ENCODE measurements around the gene ESYT2. TPM values are rescaled to one million over a fixed set of nuclear protein-coding genes. Genes with fewer than 3 reads are reported as not detected.

The ESYT2 gene
- total and polyA plus RNA-seq, 9 of the 15 experiments (the other 6 are each of a cell fraction or from before 2014, with no cell fraction given): 5.8 to 86.9 (median 64.7) TPM

GRCh38 chr7:158704524-158705233, 124.6 kb downstream of the ESYT2 start, which contains the start of gene NCAPG2 (continued):
- TF ChIP-seq ZBTB43 (CRISPR knock-in tag; IDR thresholded peaks at IDR 0.05) (peak; percentile 67; the same call in 1 of the 2 replicates), ZNF76 (CRISPR knock-in tag; IDR thresholded peaks at IDR 0.05; ENCODE audit: borderline replicate concordance) (no peak), MCM5 (IDR thresholded peaks at IDR 0.05; ENCODE audit: low read depth) (no peak), TCF7 (IDR thresholded peaks at IDR 0.05; ENCODE audit: borderline replicate concordance) (no peak; the same call in 1 of the 2 replicates), SOX6 (IDR thresholded peaks at IDR 0.05) (peak; percentile 82), FOS (IDR thresholded peaks at IDR 0.05; ENCODE audit: extremely low read depth, insufficient read length) (no peak), TBP (optimal IDR thresholded peaks at IDR 0.05; ENCODE audit: low read depth, low read length) (peak; percentile 76), ARID4B (CRISPR knock-in tag; IDR thresholded peaks at IDR 0.05) (peak; percentile 77; the same call in 1 of the 2 replicates), NCOA2 (IDR thresholded peaks at IDR 0.05; ENCODE audit: partially characterized antibody in 2 of 2) (no peak), MXD1 (CRISPR knock-in tag; IDR thresholded peaks at IDR 0.05; ENCODE audit: borderline replicate concordance, poor library complexity, severe bottlenecking) (peak; percentile 10), ZNF780A (CRISPR knock-in tag; IDR thresholded peaks at IDR 0.05) (no peak), KHSRP (IDR thresholded peaks at IDR 0.05) (no peak), SP2 (IDR thresholded peaks at IDR 0.05; ENCODE audit: extremely low read depth, low read depth, low read length, poor library complexity, severe bottlenecking) (no peak), ZNF263 (CRISPR knock-in tag; IDR thresholded peaks at IDR 0.05; ENCODE audit: borderline replicate concordance) (peak; percentile 74; the same call in 1 of the 2 replicates), C11orf30 (IDR thresholded peaks at IDR 0.05; ENCODE audit: low read depth) (peak; percentile 62; the same call in 1 of the 2 replicates), E2F1 (CRISPR knock-in tag; IDR thresholded peaks at IDR 0.05) (peak; percentile 100), HMBOX1 (IDR thresholded peaks at IDR 0.05) (peak; percentile 37; the same call in 1 of the 2 replicates), ARNT (IDR thresholded peaks at IDR 0.05) (no peak), ZNF511 (CRISPR knock-in tag; IDR thresholded peaks at IDR 0.05) (peak; percentile 70; the same call in 1 of the 2 replicates)

Measured in K562 (cell line).